Stimulated activated CD4-positive, alpha-beta T cell treated with anti-CD3 and anti-CD28 coated beads, Interleukin-1b, Interleukin-23, amount 100 ng/mL, for 4 hours (primary cell): ENCODE data around the gene RAB8A.

ENCODE experiments used
- DNase-seq, 2 donors: peaks; one replicate each; pipeline ENCODE4 v3.0.0-alpha.2; 2020; ENCODE audit warnings: low read depth in 2 of 2

The RAB8A gene

GRCh38 chr19:16111160-16111908, at the start of gene RAB8A:
TSS of gene RAB8A (plus strand) at chr19:16111889. CDS start at chr19:16111902, 13 bp downstream.
- DNase-seq, result peak; percentile 99 to 100

DNA sequence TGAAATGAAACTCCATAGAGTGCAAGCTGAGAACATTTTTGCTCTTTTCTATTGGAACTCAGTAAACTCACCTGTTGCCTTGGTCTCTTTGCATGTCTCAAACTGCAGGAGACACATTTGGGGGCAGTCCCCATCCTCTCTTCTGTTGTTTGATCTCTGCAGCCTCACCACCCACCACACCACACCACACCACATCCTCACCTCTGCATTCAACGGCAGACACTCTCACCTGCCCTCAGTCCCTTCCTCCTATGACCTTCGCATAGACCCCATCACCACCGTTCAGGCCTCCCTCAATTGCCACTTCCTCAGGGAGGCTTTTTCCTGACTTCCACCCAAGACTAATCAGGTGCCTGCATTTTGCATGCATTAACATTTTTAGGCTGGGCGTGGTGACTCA, 49.7 kb upstream of the RAB8A start:
- no peak for DNase-seq

DNA sequence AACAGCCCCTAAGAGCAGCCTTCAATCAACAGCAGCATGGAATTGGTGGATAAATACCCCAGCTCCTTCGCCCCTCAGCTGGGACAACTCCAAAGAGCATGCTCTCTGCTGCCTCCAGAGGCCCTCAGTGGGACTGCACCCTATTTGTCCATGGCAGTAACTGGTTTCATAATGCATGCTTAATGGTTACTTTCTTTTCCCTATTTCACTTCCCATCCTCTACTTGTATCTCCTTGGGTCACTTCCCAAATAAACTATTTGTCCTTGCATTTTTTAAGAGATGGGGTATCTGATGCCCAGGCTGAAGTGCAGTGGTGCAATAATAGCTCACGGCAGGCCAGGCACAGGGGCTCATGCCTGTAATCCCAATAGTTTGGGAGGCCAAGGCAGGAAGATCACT, 48.9 kb upstream of the RAB8A start:
- DNase-seq, result peak; percentile 61 to 66

GRCh38 chr19:16064209-16064889, 47.3 kb upstream of the RAB8A start:
- no peak for DNase-seq

GRCh38 chr19:16066611-16067104, 45.0 kb upstream of the RAB8A start:
- DNase-seq, result no peak

DNA sequence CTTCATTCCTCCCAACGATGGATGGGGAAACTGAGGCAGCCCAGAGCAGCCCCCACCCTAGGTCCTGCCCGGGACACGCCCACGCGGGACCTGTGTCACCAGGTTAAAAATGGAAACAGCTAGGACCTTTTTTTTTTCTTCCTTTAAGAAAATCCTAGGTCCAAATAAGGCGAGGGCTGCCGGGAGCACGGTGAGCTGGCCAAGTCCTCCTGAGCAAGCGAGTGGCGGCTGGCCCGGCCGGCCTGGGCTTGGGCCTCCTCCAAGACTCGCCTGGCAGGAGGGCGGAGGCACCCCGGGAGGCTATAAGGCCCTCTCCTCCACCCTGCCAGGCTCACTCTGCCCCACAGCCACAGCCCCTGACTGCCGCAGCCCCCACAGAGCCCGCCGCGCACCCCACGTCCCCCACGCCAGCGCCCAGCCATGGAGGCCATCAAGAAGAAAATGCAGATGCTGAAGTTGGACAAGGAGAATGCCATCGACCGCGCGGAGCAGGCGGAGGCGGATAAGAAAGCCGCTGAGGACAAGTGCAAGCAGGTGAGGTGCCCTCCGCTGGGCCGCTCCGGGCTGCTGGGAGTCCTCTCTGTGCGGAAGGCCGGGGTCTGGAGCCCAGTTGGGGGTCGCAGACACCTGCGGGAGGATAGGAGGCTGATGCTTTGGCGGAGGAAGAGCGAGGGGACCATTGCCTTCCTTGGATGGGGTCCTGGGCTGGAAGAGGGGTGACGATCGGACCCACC, 44.3 kb upstream of the RAB8A start:
- no peak for DNase-seq

DNA sequence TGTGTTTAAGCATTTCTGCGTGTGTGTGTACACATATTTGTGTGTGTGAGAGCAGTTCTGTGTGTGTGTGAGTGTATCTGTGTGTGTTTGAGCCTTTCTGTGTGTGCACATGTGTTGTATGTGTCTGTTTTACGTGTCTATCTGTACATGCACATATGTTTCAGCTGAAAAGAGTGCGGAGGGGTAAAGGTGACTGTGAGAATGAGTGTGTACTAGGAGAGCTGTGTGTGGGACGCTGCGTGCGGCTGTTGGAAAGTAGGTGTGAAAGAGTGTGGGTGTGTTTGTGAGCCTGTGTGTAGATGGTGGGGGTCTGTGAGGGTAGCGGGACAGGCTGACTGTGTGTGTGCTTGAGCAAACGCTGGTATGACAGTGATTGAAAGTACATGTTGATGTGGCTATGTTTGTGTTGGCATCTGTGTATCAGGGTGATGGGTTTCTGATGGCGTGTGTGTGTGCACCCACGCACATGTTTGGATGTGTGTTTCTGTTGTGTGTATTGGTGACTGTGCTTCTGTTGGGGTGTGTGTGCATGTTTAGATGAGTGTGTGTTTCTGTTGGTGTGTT, 42.9 kb upstream of the RAB8A start:
- DNase-seq, result no peak

- DNase-seq, result no peak
Observed at GRCh38 chr19:16069813-16070365, 41.8 kb upstream of the RAB8A start.

- peak; percentile 63 to 69 for DNase-seq
Observed at GRCh38 chr19:16070366-16070990, 41.2 kb upstream of the RAB8A start.

GRCh38 chr19:16071072-16071691, 40.5 kb upstream of the RAB8A start:
- DNase-seq, result no peak

- no peak for DNase-seq
Observed at GRCh38 chr19:16073481-16073880, 38.2 kb upstream of the RAB8A start.

GRCh38 chr19:16073988-16074387, 37.7 kb upstream of the RAB8A start:
- no peak for DNase-seq

- no peak for DNase-seq
Observed at GRCh38 chr19:16074488-16075365, 37.0 kb upstream of the RAB8A start.

DNA sequence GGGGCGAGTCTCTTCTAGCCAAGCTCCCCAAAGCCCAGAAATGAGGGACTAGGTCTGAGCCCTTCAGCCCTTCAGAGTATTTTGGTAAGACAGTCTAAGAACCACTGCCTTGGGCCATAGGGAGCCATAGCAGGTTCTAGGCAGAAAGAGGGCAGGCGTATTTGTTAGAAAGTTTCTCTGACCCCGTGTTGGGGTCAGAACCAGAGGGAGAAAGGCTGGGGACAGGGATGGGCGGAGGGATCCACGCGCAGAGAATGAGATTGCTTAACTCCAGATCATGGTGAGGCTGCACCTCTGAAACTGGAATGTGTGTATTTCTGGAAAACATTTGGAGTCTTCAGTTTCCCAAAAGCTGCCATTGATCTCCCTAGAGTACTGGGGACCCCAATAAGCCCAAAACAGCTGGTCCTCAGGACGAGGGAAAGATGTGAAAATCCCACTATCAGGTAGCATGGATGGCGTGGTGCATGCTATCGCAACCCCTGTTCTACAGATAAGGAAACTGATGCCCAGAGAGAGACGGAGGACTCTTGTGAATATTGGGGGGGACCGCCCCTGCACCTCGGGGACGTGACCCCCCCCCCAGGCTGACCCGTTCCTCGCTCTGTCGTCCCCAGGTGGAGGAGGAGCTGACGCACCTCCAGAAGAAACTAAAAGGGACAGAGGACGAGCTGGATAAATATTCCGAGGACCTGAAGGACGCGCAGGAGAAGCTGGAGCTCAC, 36.1 kb upstream of the RAB8A start:
- DNase-seq, result no peak

- peak; percentile 52 to 80 for DNase-seq
Observed at GRCh38 chr19:16076154-16076957, 35.3 kb upstream of the RAB8A start, which contains the start of gene TPM4. TSS of gene TPM4 (plus strand) at chr19:16076495. CDS start at chr19:16076566, 71 bp downstream.

GRCh38 chr19:16076958-16077611, 34.6 kb upstream of the RAB8A start:
- DNase-seq, result no peak

GRCh38 chr19:16077984-16078758, 33.5 kb upstream of the RAB8A start:
- DNase-seq, result no peak
